ENCODE measurements around the gene AMBRA1.
A peak's percentile ranks its signal among the peaks of the same experiment; 100 is the strongest.

AMBRA1 gene

GRCh38 chr11:46498179-46498578 lies 95.6 kb downstream of the AMBRA1 start:
- DNase-seq: no peak

- no peak for DNase-seq
Observed at GRCh38 chr11:46497498-46497897, 96.3 kb downstream of the AMBRA1 start.

GRCh38 chr11:46493791-46494190 lies 100.0 kb downstream of the AMBRA1 start:
- DNase-seq: no peak

GRCh38 chr11:46492532-46492931 lies 101.3 kb downstream of the AMBRA1 start:
- DNase-seq: no peak

- no peak for DNase-seq
Observed at GRCh38 chr11:46491661-46492330, 102.0 kb downstream of the AMBRA1 start.

GRCh38 chr11:46490666-46491065 lies 103.2 kb downstream of the AMBRA1 start:
- DNase-seq: no peak

- DNase-seq: peak; percentile 17 to 45
Observed at GRCh38 chr11:46489656-46490560, 103.9 kb downstream of the AMBRA1 start.

- DNase-seq: no peak
Observed at GRCh38 chr11:46485856-46486443, 107.9 kb downstream of the AMBRA1 start.

GRCh38 chr11:46484101-46484500 lies 109.7 kb downstream of the AMBRA1 start:
- no peak for DNase-seq

- no peak for DNase-seq
Observed at GRCh38 chr11:46480909-46481308, 112.9 kb downstream of the AMBRA1 start.

- DNase-seq: no peak
Observed at GRCh38 chr11:46480166-46480726, 113.6 kb downstream of the AMBRA1 start.

- no peak for DNase-seq
Observed at GRCh38 chr11:46479601-46480000, 114.2 kb downstream of the AMBRA1 start.

- no peak for DNase-seq
Observed at GRCh38 chr11:46478196-46478595, 115.6 kb downstream of the AMBRA1 start.

GRCh38 chr11:46477136-46477535 lies 116.7 kb downstream of the AMBRA1 start:
- no peak for DNase-seq

- DNase-seq: no peak
Observed at GRCh38 chr11:46475926-46476545, 117.8 kb downstream of the AMBRA1 start.

- DNase-seq: no peak
Observed at GRCh38 chr11:46475051-46475925, 118.5 kb downstream of the AMBRA1 start.

GRCh38 chr11:46472662-46472994 lies 121.2 kb downstream of the AMBRA1 start:
- no peak for DNase-seq

GRCh38 chr11:46471943-46472661 lies 121.7 kb downstream of the AMBRA1 start:
- no peak for DNase-seq

GRCh38 chr11:46469926-46470325 lies 123.9 kb downstream of the AMBRA1 start:
- DNase-seq: no peak

- no peak for DNase-seq
Observed at GRCh38 chr11:46465683-46466082, 128.1 kb downstream of the AMBRA1 start.

GRCh38 chr11:46463701-46464421 lies 130.0 kb downstream of the AMBRA1 start:
- DNase-seq: no peak

Data from CD4-positive, alpha-beta T cell treated with Interleukin-1 beta for 1 hour (primary cell).